HEK293T (cell line): ENCODE results near the gene ZYX.
"Not testable (repeated sequence)": the region's sequence is repeated elsewhere in the genome, so short reads cannot be mapped to it uniquely, and the experiment has no call there.

Experiments
- CTCF ChIA-PET: fragments of 350-600 bp; formaldehyde crosslinking; extraction: SDS; loops from one replicate; lab custom pipeline; 2021; ENCODE audit warnings: antibody characterized with exemption, inconsistent platforms; lab: Yijun Ruan, JAX
- POLR2A ChIA-PET: fragments of 350-600 bp; formaldehyde crosslinking; extraction: SDS; loops from one replicate; lab custom pipeline; 2020; ENCODE audit warnings: antibody characterized with exemption, inconsistent platforms; lab: Yijun Ruan, JAX
- DNase-seq: peaks from one replicate; pipeline ENCODE4 v3.0.0; 2012; ENCODE audit warnings: mixed read lengths; ENCODE audit errors: extremely low spot score
- ARNT ChIP-seq: fragments of 450-650 bp; IDR thresholded peaks from 2 replicates; pipeline ENCODE4 v1.6.1; 2017; ENCODE audit warnings: mild to moderate bottlenecking
- CTBP1 ChIP-seq: fragments of 450-650 bp; IDR thresholded peaks from 2 replicates; pipeline ENCODE4 v1.6.1; 2016; ENCODE audit warnings: borderline replicate concordance
- ELF4 ChIP-seq: fragments of 450-650 bp; IDR thresholded peaks from 2 replicates; pipeline ENCODE4 v1.6.1; 2017; ENCODE audit warnings: antibody characterized with exemption
- FOXA1 ChIP-seq: fragments of 450-650 bp; IDR thresholded peaks from 2 replicates; pipeline ENCODE4 v1.6.1; 2016; ENCODE audit warnings: mild to moderate bottlenecking
- FOXK2 ChIP-seq: fragments of 450-650 bp; IDR thresholded peaks from 2 replicates; pipeline ENCODE4 v1.6.1; 2016; ENCODE audit warnings: mild to moderate bottlenecking
- FOXM1 ChIP-seq: fragments of 450-650 bp; IDR thresholded peaks from 2 replicates; pipeline ENCODE4 v1.6.1; 2017; ENCODE audit warnings: mild to moderate bottlenecking, borderline replicate concordance
- HDGF ChIP-seq: fragments of 450-650 bp; IDR thresholded peaks from 2 replicates; pipeline ENCODE4 v1.6.1; 2017; ENCODE audit warnings: antibody characterized with exemption, borderline replicate concordance
- LEF1 ChIP-seq: fragments of 450-650 bp; IDR thresholded peaks from 2 replicates; pipeline ENCODE4 v1.6.1; 2017; ENCODE audit warnings: mild to moderate bottlenecking, borderline replicate concordance
- NFRKB ChIP-seq: fragments of 450-650 bp; IDR thresholded peaks from 2 replicates; pipeline ENCODE4 v1.6.1; 2016; ENCODE audit warnings: mild to moderate bottlenecking, moderate library complexity
- PKNOX1 ChIP-seq: fragments of 450-650 bp; IDR thresholded peaks from 2 replicates; pipeline ENCODE4 v1.6.1; 2016
- SP1 ChIP-seq: fragments of 450-650 bp; IDR thresholded peaks from 2 replicates; pipeline ENCODE4 v1.6.1; 2017
- SUZ12 ChIP-seq: fragments of 450-650 bp; IDR thresholded peaks from 2 replicates; pipeline ENCODE4 v1.6.1; 2016; ENCODE audit warnings: mild to moderate bottlenecking
- ZNF384 ChIP-seq: fragments of 450-650 bp; IDR thresholded peaks from 2 replicates; pipeline ENCODE4 v1.6.1; 2016

Gene ZYX

GRCh38 chr7:143411976-143412708 is 31.0 kb downstream of the ZYX start:
- POLR2A ChIA-PET, result no interaction called here
- DNase-seq, result no peak
- TF ChIP-seq CTBP1 (no peak), SP1 (no peak), ELF4 (no peak), ZNF384 (no peak), FOXK2 (no peak)
- CTCF ChIA-PET, result interaction anchor here (0.6 to 0.9 kb wide), 2 partner anchors 63 to 172 kb away, joined by 3 to 4 read pairs; no protein-coding TSS in a partner anchor

GRCh38 chr7:143413123-143413522 is 32.0 kb downstream of the ZYX start:
- ChIA-PET CTCF (no interaction called here), POLR2A (no interaction called here)
- DNase-seq, result no peak
- TF ChIP-seq NFRKB, result no peak

GRCh38 chr7:143415209-143415608 is 34.1 kb downstream of the ZYX start:
- ChIA-PET CTCF (interaction anchor here (0.6 to 3.0 kb wide), 5 partner anchors 56 to 613 kb away, joined by 3 to 21 read pairs (median 3); no protein-coding TSS in a partner anchor), POLR2A (interaction anchor here (1.7 kb wide), 1 partner anchor 10 kb away, joined by 3 read pairs; no protein-coding TSS in a partner anchor)
- not testable (repeated sequence) for DNase-seq

- POLR2A ChIA-PET, result interaction anchor here (1.1 to 1.7 kb wide), 2 partner anchors 11 to 34 kb away, joined by 3 to 4 read pairs; no protein-coding TSS in a partner anchor
- DNase-seq, result no peak
- TF ChIP-seq CTBP1 (no peak), SP1 (no peak), ARNT (no peak)
- CTCF ChIA-PET, result interaction anchor here (0.7 to 3.0 kb wide), 8 partner anchors 8 to 612 kb away, joined by 3 to 21 read pairs (median 8); no protein-coding TSS in a partner anchor
These were observed 34.7 kb downstream of the ZYX start for GRCh38 chr7:143415742-143416397.

- CTCF ChIA-PET, result interaction anchor here (0.6 to 3.0 kb wide), 10 partner anchors 9 to 476 kb away, joined by 3 to 21 read pairs (median 4); no protein-coding TSS in a partner anchor
- POLR2A ChIA-PET, result interaction anchor here (1.1 kb wide), 1 partner anchor 35 kb away, joined by 4 read pairs; no protein-coding TSS in a partner anchor
- peak; percentile 74 for DNase-seq
- no peak for TF ChIP-seq LEF1
- TF ChIP-seq PKNOX1, result no peak
- TF ChIP-seq HDGF, result no peak
These were observed 35.5 kb downstream of the ZYX start for GRCh38 chr7:143416565-143417149.

GRCh38 chr7:143417734-143418383 is 36.7 kb downstream of the ZYX start:
- no peak for TF ChIP-seq SUZ12
- ChIA-PET CTCF (interaction anchor here (0.6 to 2.7 kb wide), 5 partner anchors 9 to 178 kb away, joined by 3 to 13 read pairs (median 5); no protein-coding TSS in a partner anchor), POLR2A (no interaction called here)
- no peak for DNase-seq

GRCh38 chr7:143418681-143419458 is 37.7 kb downstream of the ZYX start:
- TF ChIP-seq FOXM1, result no peak
- no peak for TF ChIP-seq FOXK2
- no peak for TF ChIP-seq ARNT
- CTCF ChIA-PET, result interaction anchor here (0.5 kb wide), 1 partner anchor 14 kb away, joined by 3 read pairs; no protein-coding TSS in a partner anchor
- DNase-seq, result no peak
- POLR2A ChIA-PET, result no interaction called here

GRCh38 chr7:143419880-143420279 is 38.7 kb downstream of the ZYX start:
- DNase-seq, result no peak
- TF ChIP-seq CTBP1, result no peak
- no peak for TF ChIP-seq FOXM1
- no peak for TF ChIP-seq ELF4
- no peak for TF ChIP-seq ZNF384
- TF ChIP-seq FOXA1, result no peak
- no peak for TF ChIP-seq FOXK2
- CTCF ChIA-PET, result no interaction called here
- POLR2A ChIA-PET, result no interaction called here

- POLR2A ChIA-PET, CTCF ChIA-PET, DNase-seq: not testable (repeated sequence)
These were observed 39.5 kb downstream of the ZYX start for GRCh38 chr7:143420624-143421023.
